HCT116 (cell line): Measurements from ENCODE around the gene PTCHD4. TPM values are rescaled to one million over a fixed set of nuclear protein-coding genes. Genes with fewer than 3 reads are reported as not detected.

Source experiments
- ATAC-seq: fragments of 200-7000 bp; cut with Tn5 transposase; 2 replicates; pipeline ENCODE4 v1.9.1; 2020; ENCODE audit warnings: mild to moderate bottlenecking, moderate library complexity
- Bru-seq: library from RNA; stranded (reverse); fragments of 400-500 nt; gene quantifications from one replicate; lab custom pipeline; 2021; lab: Mats Ljungman, UMichigan
- BruChase-seq, 2 experiments: library from RNA; stranded (reverse); fragments of 400-500 nt; gene quantifications; one replicate each; lab custom pipeline; 2021; lab: Mats Ljungman, UMichigan
- BruUV-seq: library from RNA; stranded (reverse); fragments of 400-500 nt; replicated peaks from 2 replicates; lab custom pipeline; 2021; lab: Mats Ljungman, UMichigan
- CTCF ChIA-PET: fragments of 300-600 bp; sonication (Branson Sonifier 250); formaldehyde crosslinking; loops from one replicate; lab custom pipeline; 2021; ENCODE audit warnings: antibody characterized with exemption; lab: Charles Lee
- POLR2A ChIA-PET: fragments of 300-600, 350-600 bp; sonication (Branson Sonifier 250); formaldehyde crosslinking; loops from one replicate; lab custom pipeline; 2021; ENCODE audit warnings: antibody characterized with exemption; lab: Charles Lee
- RAD21 ChIA-PET, 2 experiments: fragments of 300-600 bp; sonication (Branson Sonifier 250); formaldehyde crosslinking; loops; one replicate each; lab custom pipeline; 2023; ENCODE audit warnings: low total read pairs in 2 of 2; ENCODE audit not compliant: uncharacterized antibody in 2 of 2, unreplicated experiment in 2 of 2, low non-redundant PET in 1 of 2; lab: Charles Lee
- DNase-seq: peaks from one replicate; pipeline ENCODE4 v3.0.0-alpha.2; 2010; ENCODE audit warnings: low read depth, low spot score
- H2AFZ ChIP-seq: fragments of 200-600 bp; shearing (Covaris generic), sonication (generic); 2 replicates; pipeline ENCODE4 v1.6.1; 2017; ENCODE audit warnings: low read depth, mixed run types, mixed read lengths, antibody characterized with exemption, low read length; ENCODE audit not compliant: poor library complexity, severe bottlenecking
- H3K27ac ChIP-seq: 2 replicates; pipeline ENCODE4 v1.5.1; 2012; ENCODE audit warnings: low read depth, low read length
- H3K27me3 ChIP-seq: fragments of 200-600 bp; sonication (generic); 2 replicates; pipeline ENCODE4 v1.6.1; 2016; ENCODE audit warnings: mixed run types, low read length, mixed read lengths; ENCODE audit not compliant: insufficient read depth
- H3K36me3 ChIP-seq, 2 experiments: fragments of 200-500 bp in 1 of 2; fragments of 200-600 bp in 1 of 2; sonication (Bioruptor generic) in 1 of 2; sonication (generic) in 1 of 2; 2 replicates each; pipeline versions ENCODE4 v1.5.1 to v1.6.1; 2014 to 2016; ENCODE audit warnings: low read length in 2 of 2, inconsistent platforms in 1 of 2, mixed read lengths in 1 of 2, mixed run types in 1 of 2; ENCODE audit not compliant: insufficient read depth in 2 of 2, control insufficient read depth in 1 of 2
- H3K4me1 ChIP-seq, 2 experiments: fragments of 200-600 bp in 1 of 2; sonication (generic) in 1 of 2; 2 replicates each; pipeline versions ENCODE4 v1.5.1 to v1.6.1; 2012 to 2017; ENCODE audit warnings: low read length in 2 of 2, inconsistent platforms in 1 of 2, mild to moderate bottlenecking in 1 of 2, mixed read lengths in 1 of 2, mixed run types in 1 of 2, moderate library complexity in 1 of 2; ENCODE audit not compliant: insufficient read depth in 2 of 2, control insufficient read depth in 1 of 2
- H3K4me2 ChIP-seq: fragments of 200-600 bp; sonication (generic); 2 replicates; pipeline ENCODE4 v1.6.1; 2017; ENCODE audit warnings: mixed run types, low read length, mixed read lengths
- H3K4me3 ChIP-seq, 2 experiments: fragments of 200-600 bp in 1 of 2; sonication (generic) in 1 of 2; replicated peaks in 1 of 2; 2 replicates each; pipeline ENCODE4 v1.5.1; 2011 to 2016; ENCODE audit warnings: low read length in 2 of 2, control low read depth in 1 of 2, low read depth in 1 of 2, mild to moderate bottlenecking in 1 of 2, mixed read lengths in 1 of 2, mixed run types in 1 of 2
- H3K79me2 ChIP-seq: fragments of 200-600 bp; sonication (generic); 2 replicates; pipeline ENCODE4 v1.6.1; 2017; ENCODE audit warnings: mild to moderate bottlenecking, mixed run types, low read length, moderate library complexity, mixed read lengths; ENCODE audit not compliant: insufficient read depth
- H3K9ac ChIP-seq: fragments of 200-600 bp; sonication (generic); 2 replicates; pipeline ENCODE4 v1.6.1; 2016; ENCODE audit warnings: low read length, mixed read lengths
- H3K9me2 ChIP-seq: fragments of 200-600 bp; sonication (generic), shearing (Covaris generic); 2 replicates; pipeline ENCODE4 v1.6.1; 2017; ENCODE audit warnings: mixed run types, mild to moderate bottlenecking, moderate library complexity; ENCODE audit not compliant: insufficient read depth
- H3K9me3 ChIP-seq, 2 experiments: fragments of 200-500 bp in 1 of 2; fragments of 200-600 bp in 1 of 2; sonication (Bioruptor generic) in 1 of 2; sonication (generic) in 1 of 2; 2 replicates each; pipeline ENCODE4 v1.6.1; 2014 to 2017; ENCODE audit warnings: low read length in 2 of 2, mixed read lengths in 2 of 2, inconsistent platforms in 1 of 2, low read depth in 1 of 2, mild to moderate bottlenecking in 1 of 2, mixed run types in 1 of 2, moderate library complexity in 1 of 2; ENCODE audit not compliant: control insufficient read depth in 1 of 2, insufficient read depth in 1 of 2
- H4K20me1 ChIP-seq: fragments of 200-600 bp; sonication (generic), shearing (Covaris generic); 2 replicates; pipeline ENCODE4 v1.6.1; 2017; ENCODE audit warnings: mixed run types, mild to moderate bottlenecking, moderate library complexity; ENCODE audit not compliant: insufficient read depth
- CBX3 ChIP-seq: IDR thresholded peaks from 2 replicates; pipeline ENCODE4 v1.6.1; 2012; ENCODE audit warnings: low read depth
- CEBPB ChIP-seq: IDR thresholded peaks from 2 replicates; pipeline ENCODE4 v1.6.1; 2012; ENCODE audit warnings: low read depth
- EZH2 ChIP-seq: fragments of 200-600 bp; sonication (generic); IDR thresholded peaks from 2 replicates; pipeline ENCODE4 v1.6.1; 2017; ENCODE audit warnings: antibody characterized with exemption, mixed run types
- FOSL1 ChIP-seq: IDR thresholded peaks from 2 replicates; pipeline ENCODE4 v1.6.1; 2012; ENCODE audit warnings: low read depth
- JUND ChIP-seq: IDR thresholded peaks from 2 replicates; pipeline ENCODE4 v1.6.1; 2012
- MAX ChIP-seq: IDR thresholded peaks from 2 replicates; pipeline ENCODE4 v1.6.1; 2012
- POLR2A ChIP-seq: IDR thresholded peaks from 2 replicates; pipeline ENCODE4 v1.7.0; 2011; ENCODE audit warnings: borderline replicate concordance; ENCODE audit not compliant: insufficient read depth, insufficient read length; ENCODE audit errors: extremely low read depth
- POLR2AphosphoS5 ChIP-seq: IDR thresholded peaks from 2 replicates; pipeline ENCODE4 v1.6.1; 2011; ENCODE audit warnings: mild to moderate bottlenecking, low read depth, low read length, moderate library complexity
- SIN3A ChIP-seq: IDR thresholded peaks from 2 replicates; pipeline ENCODE4 v1.6.1; 2012; ENCODE audit warnings: low read depth
- TCF7L2 ChIP-seq: IDR thresholded peaks from 2 replicates; pipeline ENCODE4 v1.7.0; 2011; ENCODE audit warnings: borderline replicate concordance, inconsistent platforms; ENCODE audit not compliant: insufficient read depth, insufficient read length; ENCODE audit errors: extremely low read depth
- ZFX ChIP-seq: fragments of 450-650 bp; IDR thresholded peaks from 2 replicates; pipeline ENCODE4 v1.6.1; 2017
- ZNF274 ChIP-seq: fragments of 200-500 bp; sonication (Bioruptor generic); IDR thresholded peaks from 2 replicates; pipeline ENCODE4 v1.6.1; 2014; ENCODE audit warnings: mild to moderate bottlenecking, low read depth, low read length, inconsistent platforms
- intact Hi-C: fragments of 100-400 bp; cut with micrococcal nuclease; formaldehyde crosslinking; loops from 2 replicates; pipeline ENCODE4 v1.10.0; 2022
- long read RNA-seq: library from polyadenylated mRNA; unstranded; transcript quantifications from one replicate; pipeline ENCODE4 v2.0.0, GENCODE V29; 2021; ENCODE audit not compliant: unreplicated experiment
- polyA plus RNA-seq: library from polyadenylated mRNA; unstranded; fragments of >200 nt; gene quantifications from 2 replicates; pipeline ENCODE4 v1.2.1, GENCODE V29; 2012; ENCODE audit warnings: missing spikeins
- total RNA-seq: library from RNA; stranded (reverse); gene quantifications from one replicate; pipeline ENCODE4 v1.2.1, GENCODE V29; 2021; ENCODE audit not compliant: unreplicated experiment
- TF ChIP-seq, protein P1 (sequence below): IDR thresholded peaks from 2 replicates; pipeline ENCODE4 v1.6.1; 2012
- TF ChIP-seq, protein P2 (sequence below): IDR thresholded peaks from 2 replicates; pipeline ENCODE4 v1.6.1; 2011; ENCODE audit warnings: mild to moderate bottlenecking, low read length, moderate library complexity; ENCODE audit not compliant: insufficient replicate concordance; ENCODE audit errors: extremely low read depth

PTCHD4 gene
- total RNA-seq (1.1 TPM), Bru-seq, nascent RNA (percentile 34 among the genes with signal in this experiment), BruChase-seq, experiment 1, labeled RNA remaining after a 6-hour chase (percentile 33 among the genes with signal in this experiment), BruChase-seq, experiment 2, labeled RNA remaining after a 2-hour chase (percentile 40 among the genes with signal in this experiment)
- polyA plus RNA-seq, result 0.26 and 0.31 TPM in 2 replicates
- long read RNA-seq, partial matches to known transcripts, result 0 of 3 reads
- long read RNA-seq, other reads (novel, unspliced or antisense), result 3 of 3 reads

DNA sequence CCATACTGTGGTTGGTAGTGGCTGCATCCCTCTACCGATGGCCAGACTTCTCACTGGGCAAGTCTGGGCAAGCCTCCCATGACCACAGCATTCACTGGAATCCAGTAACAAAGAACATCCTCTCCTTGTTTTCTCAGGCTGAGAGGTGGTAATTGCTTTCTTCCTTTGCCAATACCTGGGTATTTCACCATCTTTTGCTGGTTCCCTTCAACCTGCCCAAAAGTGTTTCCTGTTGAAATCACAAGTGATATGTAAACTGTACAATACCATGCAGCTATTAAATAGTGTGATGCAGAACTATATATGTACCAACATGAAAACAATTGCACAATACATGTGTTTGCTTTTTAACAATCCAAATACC, at the start of gene PTCHD4:
Gene PTCHD4, minus strand, starts transcription at position 55 of the 364 bp plus-strand sequence. CDS start 42,240 bp downstream, outside the sequence.
- Histone ChIP-seq H3K27me3 (no peaks in the 10 kb centered on the region), H3K79me2 (no peaks in the 10 kb centered on the region), H3K9me2 (no peaks in the 10 kb centered on the region), H3K36me3 (no peaks in the 10 kb centered on the region), H3K9ac (no peak within 1 kb of the TSS), H3K4me1 (peaks cover 8 to 15% of the 10 kb centered on the region in 2 experiments; a peak in 2 of 4 replicates), H4K20me1 (no peaks in the 10 kb centered on the region), H3K9me3 (no peaks in the 10 kb centered on the region), H3K27ac (peak within 1 kb of the TSS; percentile 47), H2AFZ (peak within 1 kb of the TSS; percentile 92), H3K4me3 (peak within 1 kb of the TSS in 1 of 2 experiments; percentile 21; a peak in 1 of 4 replicates), H3K4me2 (peak within 1 kb of the TSS; percentile 54)
- RAD21 ChIA-PET, result no interaction called here
- TF ChIP-seq JUND (peak; percentile 26; the same call in 1 of the 2 replicates), TCF7L2 (peak; percentile 57), POLR2AphosphoS5 (no peak)
- ATAC-seq, result peak; percentile 83
- peak; percentile 13 for DNase-seq
- CTCF ChIA-PET, result no interaction called here
- intact Hi-C loops, result no loop called here
- no TSS peak for BruUV-seq
- POLR2A ChIA-PET, result no interaction called here

GRCh38 chr6:48151142-48151541, 40.1 kb upstream of the PTCHD4 start:
- no peak overlapping the region for H3K27ac ChIP-seq
- RAD21 ChIA-PET, result no interaction called here
- no peak overlapping the region for H3K4me3 ChIP-seq
- ATAC-seq (no peak), DNase-seq (no peak)
- no peaks in the 10 kb centered on the region for H3K4me1 ChIP-seq
- H3K9me3 ChIP-seq, result no peaks in the 10 kb centered on the region
- no peaks in the 10 kb centered on the region for H3K27me3 ChIP-seq
- CTCF ChIA-PET, result no interaction called here
- POLR2A ChIA-PET, result no interaction called here
- H3K4me2 ChIP-seq, result no peak overlapping the region
- TF ChIP-seq SIN3A (no peak), MAX (no peak), ZNF274 (no peak), FOSL1 (no peak), EZH2 (no peak), TCF7L2 (no peak), POLR2AphosphoS5 (no peak), ZFX (no peak), CBX3 (no peak), POLR2A (no peak), CEBPB (no peak)
- TF ChIP-seq, protein P1, sequence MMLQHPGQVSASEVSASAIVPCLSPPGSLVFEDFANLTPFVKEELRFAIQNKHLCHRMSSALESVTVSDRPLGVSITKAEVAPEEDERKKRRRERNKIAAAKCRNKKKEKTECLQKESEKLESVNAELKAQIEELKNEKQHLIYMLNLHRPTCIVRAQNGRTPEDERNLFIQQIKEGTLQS, result no peak
- TF ChIP-seq, protein P2, sequence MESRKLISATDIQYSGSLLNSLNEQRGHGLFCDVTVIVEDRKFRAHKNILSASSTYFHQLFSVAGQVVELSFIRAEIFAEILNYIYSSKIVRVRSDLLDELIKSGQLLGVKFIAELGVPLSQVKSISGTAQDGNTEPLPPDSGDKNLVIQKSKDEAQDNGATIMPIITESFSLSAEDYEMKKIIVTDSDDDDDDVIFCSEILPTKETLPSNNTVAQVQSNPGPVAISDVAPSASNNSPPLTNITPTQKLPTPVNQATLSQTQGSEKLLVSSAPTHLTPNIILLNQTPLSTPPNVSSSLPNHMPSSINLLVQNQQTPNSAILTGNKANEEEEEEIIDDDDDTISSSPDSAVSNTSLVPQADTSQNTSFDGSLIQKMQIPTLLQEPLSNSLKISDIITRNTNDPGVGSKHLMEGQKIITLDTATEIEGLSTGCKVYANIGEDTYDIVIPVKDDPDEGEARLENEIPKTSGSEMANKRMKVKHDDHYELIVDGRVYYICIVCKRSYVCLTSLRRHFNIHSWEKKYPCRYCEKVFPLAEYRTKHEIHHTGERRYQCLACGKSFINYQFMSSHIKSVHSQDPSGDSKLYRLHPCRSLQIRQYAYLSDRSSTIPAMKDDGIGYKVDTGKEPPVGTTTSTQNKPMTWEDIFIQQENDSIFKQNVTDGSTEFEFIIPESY, result no peak
- H3K9me2 ChIP-seq, result no peaks in the 10 kb centered on the region
- H3K36me3 ChIP-seq, result no peaks in the 10 kb centered on the region
- BruUV-seq, result no TSS peak
- intact Hi-C loops, result no loop called here
- H3K79me2 ChIP-seq, result no peaks in the 10 kb centered on the region
- no peak overlapping the region for H2AFZ ChIP-seq
- H4K20me1 ChIP-seq, result no peaks in the 10 kb centered on the region; the same call in 1 of the 2 replicates
- H3K9ac ChIP-seq, result no peak overlapping the region
